Measurements from ENCODE around the gene PWWP2A.
"Not testable (repeated sequence)": the region's sequence is repeated elsewhere in the genome, so short reads cannot be mapped to it uniquely, and the experiment has no call there.

PWWP2A gene

DNA sequence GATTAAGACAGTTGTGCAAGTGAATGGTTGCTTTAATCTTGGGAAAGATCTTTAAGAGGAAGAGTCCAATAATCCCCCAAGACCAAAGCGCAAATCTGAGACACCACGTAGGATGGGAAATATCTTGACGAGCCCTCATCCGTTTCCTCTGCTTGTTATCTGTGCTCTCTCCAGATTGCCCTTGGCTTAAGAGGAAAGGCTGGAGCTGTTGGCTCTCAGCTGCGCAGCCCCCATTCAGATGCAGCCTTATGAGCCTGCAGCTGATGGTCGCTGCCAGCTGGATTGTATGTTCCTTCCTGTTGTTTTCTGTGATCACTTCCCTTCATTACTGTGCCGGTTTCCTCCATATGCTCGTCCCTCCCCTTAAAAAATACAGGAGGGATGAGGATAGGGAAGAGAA is 47.7 kb downstream of the PWWP2A start:
- peaks cover 8% of the 10 kb centered on the region for H3K36me3 Mint-ChIP-seq (ENCODE audit: low read depth)
- no peaks in the 10 kb centered on the region for H3K9me3 Mint-ChIP-seq
- H3K4me3 Mint-ChIP-seq, result no peak overlapping the region
- no peaks in the 10 kb centered on the region for H3K4me1 Mint-ChIP-seq (ENCODE audit: low read depth)
- no peaks in the 10 kb centered on the region for H3K27me3 Mint-ChIP-seq
- H3K27ac Mint-ChIP-seq, result no peak overlapping the region

DNA sequence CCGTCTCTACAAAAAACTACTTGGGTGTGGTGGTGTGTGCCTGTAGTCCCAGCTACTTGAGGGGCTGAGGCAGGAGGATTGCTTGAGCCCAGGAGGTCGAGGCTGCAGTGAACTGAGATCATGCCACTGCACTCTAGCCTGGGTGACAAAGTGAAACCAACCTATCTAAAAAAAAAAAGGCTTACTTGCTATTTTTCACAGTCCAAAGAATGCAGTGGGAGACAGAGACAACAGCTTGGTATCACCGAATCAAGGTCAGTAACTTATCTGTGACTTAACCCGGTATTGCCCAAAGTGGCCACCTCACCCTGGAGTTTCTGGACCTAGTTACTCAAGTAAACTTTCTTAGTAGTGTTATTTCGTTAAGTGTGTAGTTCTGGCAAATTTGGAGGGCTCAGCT is 50.1 kb downstream of the PWWP2A start:
- H3K27ac Mint-ChIP-seq; H3K4me1 Mint-ChIP-seq (ENCODE audit: low read depth); H3K4me3 Mint-ChIP-seq; H3K27me3 Mint-ChIP-seq; H3K9me3 Mint-ChIP-seq: not testable (repeated sequence)
- H3K36me3 Mint-ChIP-seq (ENCODE audit: low read depth), result peaks cover 18% of the 10 kb centered on the region

DNA sequence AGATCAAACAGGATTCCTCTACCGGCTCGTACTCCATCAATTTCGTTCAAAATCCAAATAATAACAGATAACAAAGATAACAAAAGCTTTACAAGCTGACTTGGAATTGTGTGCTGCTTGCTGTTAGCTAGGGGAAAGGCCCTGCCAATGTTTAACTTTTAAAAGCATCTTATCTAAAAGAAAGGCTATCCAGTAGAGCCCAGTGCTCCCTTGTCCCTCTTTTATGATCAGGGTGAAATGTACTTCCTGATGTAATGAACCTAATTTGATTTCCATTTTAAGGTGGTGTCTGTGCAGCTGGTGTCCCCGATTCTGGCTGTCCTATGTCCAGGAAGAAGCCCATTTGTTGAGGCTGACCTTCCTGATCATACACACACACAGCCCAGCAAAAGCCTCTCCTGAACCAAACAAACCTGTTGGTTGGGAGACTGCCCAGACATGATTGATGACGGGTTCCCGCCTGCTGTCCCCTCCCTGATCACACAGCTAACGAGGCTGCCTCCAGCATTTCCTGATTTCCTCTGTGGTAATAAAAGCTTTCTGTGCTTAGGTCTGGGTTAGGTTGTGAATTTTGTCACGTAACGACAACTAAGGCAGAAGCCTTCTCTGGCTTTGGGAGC is 54.1 kb downstream of the PWWP2A start:
- Mint-ChIP-seq H3K9me3 (no peaks in the 10 kb centered on the region), H3K4me1 (ENCODE audit: low read depth) (no peaks in the 10 kb centered on the region), H3K27ac (no peak overlapping the region), H3K27me3 (no peaks in the 10 kb centered on the region), H3K36me3 (ENCODE audit: low read depth) (peaks cover 31% of the 10 kb centered on the region), H3K4me3 (no peak overlapping the region)

DNA sequence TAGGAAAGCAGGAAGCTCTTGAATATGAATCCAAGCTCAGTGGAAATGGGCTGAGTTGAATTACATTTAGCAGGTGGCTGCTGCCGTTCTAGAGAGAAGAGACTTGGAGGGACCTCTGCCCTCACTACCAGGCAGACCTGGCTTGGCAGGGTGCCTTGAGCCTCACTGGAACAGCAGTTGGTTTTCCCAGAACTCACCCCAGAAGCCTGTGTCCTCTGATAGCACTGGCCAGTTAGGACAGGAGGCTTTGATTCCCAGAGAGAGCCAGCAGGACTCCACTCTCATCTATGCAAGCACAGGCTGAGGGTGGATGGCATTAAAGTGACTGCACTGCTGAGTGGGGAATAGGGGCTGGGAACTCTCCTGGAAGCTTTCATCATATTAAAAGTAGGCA is 54.8 kb downstream of the PWWP2A start:
- no peaks in the 10 kb centered on the region for H3K27me3 Mint-ChIP-seq
- H3K4me1 Mint-ChIP-seq (ENCODE audit: low read depth), result no peaks in the 10 kb centered on the region
- H3K4me3 Mint-ChIP-seq, result no peak overlapping the region
- no peaks in the 10 kb centered on the region for H3K9me3 Mint-ChIP-seq
- H3K27ac Mint-ChIP-seq, result no peak overlapping the region
- peaks cover 31% of the 10 kb centered on the region for H3K36me3 Mint-ChIP-seq (ENCODE audit: low read depth)

DNA sequence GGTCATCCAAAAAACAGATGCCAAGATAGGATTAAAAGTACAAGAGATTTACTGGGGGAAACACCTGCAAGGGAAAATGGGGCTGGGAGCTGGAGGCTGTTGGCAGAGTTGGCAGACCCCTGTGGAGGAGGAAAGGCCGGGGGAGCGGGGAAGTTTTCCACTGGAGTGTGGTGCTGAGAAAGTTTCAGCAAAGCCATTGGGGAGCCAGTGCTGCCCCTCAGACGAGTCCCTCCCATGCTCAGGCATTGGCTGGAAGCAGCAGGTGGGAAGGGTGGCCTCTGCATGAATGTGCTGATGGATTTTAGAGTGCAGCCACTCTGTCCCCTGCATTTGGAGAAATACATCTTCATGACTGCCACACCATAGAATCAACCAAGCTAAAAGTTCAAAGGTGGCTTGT is 57.5 kb downstream of the PWWP2A start:
- peaks cover 44% of the 10 kb centered on the region for H3K36me3 Mint-ChIP-seq (ENCODE audit: low read depth)
- no peak overlapping the region for H3K27ac Mint-ChIP-seq
- H3K27me3 Mint-ChIP-seq, result no peaks in the 10 kb centered on the region
- H3K4me3 Mint-ChIP-seq, result no peak overlapping the region
- H3K4me1 Mint-ChIP-seq (ENCODE audit: low read depth), result no peaks in the 10 kb centered on the region
- H3K9me3 Mint-ChIP-seq, result no peaks in the 10 kb centered on the region

DNA sequence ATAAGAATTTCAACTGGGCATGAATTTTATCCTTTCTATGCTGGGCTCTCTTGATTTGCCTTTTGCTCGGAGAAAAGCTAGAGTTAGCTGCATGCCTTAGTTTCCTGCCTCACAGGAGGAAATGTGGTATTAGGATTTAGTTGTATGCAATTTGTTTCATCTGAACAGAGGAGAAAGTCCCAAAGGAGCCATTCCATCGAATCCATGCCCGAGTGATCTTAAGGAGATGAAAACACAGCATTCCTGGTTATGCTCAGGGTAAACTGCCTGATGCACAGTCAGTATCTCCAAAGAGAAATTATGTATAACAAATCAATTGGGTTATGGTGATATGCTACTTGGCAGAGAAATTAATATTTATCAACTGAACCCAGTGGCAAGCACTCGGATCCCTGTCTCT is 59.2 kb downstream of the PWWP2A start:
- Mint-ChIP-seq H3K36me3 (ENCODE audit: low read depth) (peaks cover 52% of the 10 kb centered on the region), H3K9me3 (no peaks in the 10 kb centered on the region), H3K4me3 (no peak overlapping the region), H3K27ac (no peak overlapping the region), H3K4me1 (ENCODE audit: low read depth) (no peaks in the 10 kb centered on the region), H3K27me3 (no peaks in the 10 kb centered on the region)

DNA sequence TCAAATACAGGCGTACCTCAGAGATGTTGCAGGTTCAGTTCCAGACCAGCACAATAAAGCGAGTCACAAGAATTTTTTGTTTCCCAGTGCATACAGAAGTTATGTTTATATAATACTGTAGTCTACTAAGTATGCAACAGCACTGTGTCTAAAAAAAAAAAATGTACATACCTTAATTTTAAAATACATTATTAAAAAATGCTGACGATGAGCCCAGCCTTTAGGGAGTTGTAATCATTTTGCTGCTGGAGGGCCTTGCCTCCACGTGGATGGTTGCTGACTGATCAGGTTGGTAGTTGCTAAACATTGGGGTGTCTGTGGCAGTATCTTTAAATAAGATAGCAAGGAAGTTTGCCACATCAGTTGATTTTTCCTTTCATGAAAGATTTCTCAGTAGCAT is 62.0 kb downstream of the PWWP2A start:
- no peak overlapping the region for H3K4me3 Mint-ChIP-seq
- no peaks in the 10 kb centered on the region for H3K9me3 Mint-ChIP-seq
- H3K36me3 Mint-ChIP-seq (ENCODE audit: low read depth), result peaks cover 61% of the 10 kb centered on the region
- no peaks in the 10 kb centered on the region for H3K4me1 Mint-ChIP-seq (ENCODE audit: low read depth)
- H3K27ac Mint-ChIP-seq, result no peak overlapping the region
- H3K27me3 Mint-ChIP-seq, result no peaks in the 10 kb centered on the region

DNA sequence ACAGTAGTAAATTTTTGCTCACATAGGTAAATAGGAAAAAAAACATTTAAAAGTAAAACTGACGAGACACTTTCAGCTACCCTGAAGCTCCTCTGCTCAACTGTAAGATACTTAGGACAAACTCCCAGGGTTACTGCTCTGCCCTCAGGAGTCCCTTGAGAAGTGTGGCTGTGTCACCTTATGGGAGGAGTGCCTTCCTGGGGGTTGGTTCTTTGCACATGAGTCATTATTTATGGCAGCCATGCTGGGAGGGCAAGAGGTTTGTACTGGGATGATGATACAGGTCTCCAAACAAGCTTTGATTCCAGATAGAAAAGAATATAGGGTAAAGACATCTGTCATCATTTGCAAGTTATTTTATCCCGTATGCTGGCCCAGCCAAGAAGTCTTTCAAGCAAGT is 64.4 kb downstream of the PWWP2A start:
- no peaks in the 10 kb centered on the region for H3K4me1 Mint-ChIP-seq (ENCODE audit: low read depth)
- H3K4me3 Mint-ChIP-seq, result no peak overlapping the region
- no peaks in the 10 kb centered on the region for H3K27me3 Mint-ChIP-seq
- H3K27ac Mint-ChIP-seq, result no peak overlapping the region
- H3K9me3 Mint-ChIP-seq, result no peaks in the 10 kb centered on the region
- H3K36me3 Mint-ChIP-seq (ENCODE audit: low read depth), result peaks cover 66% of the 10 kb centered on the region

DNA sequence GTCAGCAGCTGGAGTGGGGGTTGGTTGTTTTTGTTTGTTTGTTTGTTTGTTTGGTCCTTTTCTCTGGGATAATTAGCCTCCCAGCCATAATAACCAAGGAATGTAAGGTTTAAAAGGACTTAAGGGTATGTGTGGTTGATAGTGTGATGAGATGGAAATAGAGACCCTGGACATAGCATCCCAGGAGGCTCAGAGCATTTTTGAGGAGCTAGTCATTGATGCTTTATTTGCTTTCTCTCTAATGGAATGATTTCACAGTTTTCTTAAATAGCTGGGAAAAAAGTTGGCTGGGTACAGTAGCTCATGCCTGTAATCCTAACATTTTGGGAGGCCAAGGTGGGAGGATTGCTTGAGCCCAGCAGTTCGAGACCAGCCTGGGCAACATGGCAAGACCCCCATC is 65.2 kb downstream of the PWWP2A start:
- no peak overlapping the region for H3K4me3 Mint-ChIP-seq
- no peaks in the 10 kb centered on the region for H3K27me3 Mint-ChIP-seq
- H3K4me1 Mint-ChIP-seq (ENCODE audit: low read depth), result no peaks in the 10 kb centered on the region
- peaks cover 74% of the 10 kb centered on the region for H3K36me3 Mint-ChIP-seq (ENCODE audit: low read depth)
- no peaks in the 10 kb centered on the region for H3K9me3 Mint-ChIP-seq
- no peak overlapping the region for H3K27ac Mint-ChIP-seq

DNA sequence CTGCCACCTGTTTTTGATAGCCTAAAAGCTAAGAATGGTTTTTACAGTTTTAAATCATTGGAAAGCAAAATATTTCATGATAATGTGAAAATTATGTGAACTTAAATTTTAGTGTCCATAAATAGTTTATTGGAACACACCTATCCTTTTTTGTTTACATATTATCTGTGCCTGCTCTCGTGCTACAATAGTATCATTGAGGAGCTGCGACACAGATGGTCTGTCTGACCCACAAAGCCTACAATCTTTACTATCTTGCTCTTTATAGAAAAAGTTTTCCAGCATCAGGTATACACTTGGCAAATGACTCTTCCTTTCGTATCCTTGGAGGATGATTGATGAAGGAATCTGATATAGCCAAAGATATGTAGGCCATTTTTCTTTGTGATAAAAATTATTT is 70.2 kb downstream of the PWWP2A start:
- no peak overlapping the region for H3K4me3 Mint-ChIP-seq

DNA sequence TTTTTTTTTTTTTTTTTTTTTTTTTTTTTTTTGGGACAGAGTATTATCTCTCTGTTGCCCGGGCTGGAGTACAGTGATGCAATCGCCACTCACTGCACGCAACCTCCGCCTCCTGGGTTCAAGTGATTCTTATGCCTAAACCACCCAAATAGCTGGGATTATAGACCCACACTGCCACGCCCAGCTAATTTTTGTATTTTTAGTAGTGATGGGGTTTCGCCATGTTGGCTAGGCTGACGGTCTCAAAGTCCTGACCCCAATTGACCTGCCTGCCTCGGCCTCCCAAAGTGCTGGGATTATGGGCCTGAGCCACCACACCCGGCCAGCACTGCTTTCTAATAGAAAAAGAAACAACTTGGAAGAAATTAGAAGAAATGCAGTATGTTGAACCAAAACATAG is 71.1 kb downstream of the PWWP2A start:
- peaks cover 4% of the 10 kb centered on the region for H3K4me1 Mint-ChIP-seq (ENCODE audit: low read depth)
- no peaks in the 10 kb centered on the region for H3K27me3 Mint-ChIP-seq
- H3K36me3 Mint-ChIP-seq (ENCODE audit: low read depth), result peaks cover 78% of the 10 kb centered on the region
- no peaks in the 10 kb centered on the region for H3K9me3 Mint-ChIP-seq
- no peak overlapping the region for H3K4me3 Mint-ChIP-seq
- H3K27ac Mint-ChIP-seq, result no peak overlapping the region

More for the DNA sequence above, 70.2 kb downstream of the PWWP2A start:
- H3K27ac Mint-ChIP-seq, result no peak overlapping the region
- H3K27me3 Mint-ChIP-seq, result no peaks in the 10 kb centered on the region
- no peaks in the 10 kb centered on the region for H3K9me3 Mint-ChIP-seq
- peaks cover 76% of the 10 kb centered on the region for H3K36me3 Mint-ChIP-seq (ENCODE audit: low read depth)
- H3K4me1 Mint-ChIP-seq (ENCODE audit: low read depth), result peaks cover 4% of the 10 kb centered on the region

DNA sequence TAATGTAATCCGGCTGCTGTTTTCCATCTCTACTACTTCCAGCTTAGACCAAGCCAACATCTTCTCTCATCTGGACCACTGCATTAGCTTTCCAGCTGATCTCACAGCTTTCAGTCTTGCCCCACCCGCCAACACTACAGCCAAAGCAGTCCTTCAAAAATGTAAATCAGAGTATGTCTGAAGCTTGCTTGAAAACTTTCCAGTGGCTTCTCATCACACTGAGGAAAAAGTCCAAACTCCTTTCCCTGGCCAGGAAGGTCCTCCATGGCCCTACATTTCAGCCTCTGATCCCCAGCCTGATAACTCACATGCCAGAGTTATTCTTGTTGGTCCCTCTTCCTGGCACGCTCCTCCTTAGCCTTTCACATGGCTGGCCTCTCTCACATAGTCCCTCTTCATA is 71.8 kb downstream of the PWWP2A start:
- Mint-ChIP-seq H3K4me3 (no peak overlapping the region), H3K27ac (peak overlapping the region; percentile 57), H3K9me3 (no peaks in the 10 kb centered on the region), H3K27me3 (no peaks in the 10 kb centered on the region), H3K36me3 (ENCODE audit: low read depth) (peaks cover 75% of the 10 kb centered on the region), H3K4me1 (ENCODE audit: low read depth) (peaks cover 4% of the 10 kb centered on the region)

DNA sequence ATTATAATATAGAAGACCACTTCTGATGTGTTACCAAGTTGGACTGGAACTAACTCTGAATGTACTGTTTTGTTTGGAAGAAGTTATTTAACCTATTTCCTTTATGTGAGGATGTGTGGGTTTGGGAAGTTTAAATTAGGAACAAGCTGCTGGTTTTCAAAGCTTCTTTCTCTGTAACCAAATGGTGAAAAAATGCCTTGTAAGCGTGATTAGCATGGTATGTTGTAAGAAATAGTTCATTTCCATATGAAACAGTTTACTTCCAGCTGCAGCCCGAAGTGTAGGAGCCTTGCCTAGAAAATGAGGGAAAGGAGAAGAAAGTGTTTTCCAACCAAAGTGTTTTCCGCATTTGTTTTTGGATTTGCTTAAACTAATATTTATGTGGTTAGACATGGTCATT is 74.3 kb downstream of the PWWP2A start:
- H3K27ac Mint-ChIP-seq, result no peak overlapping the region
- peaks cover 4% of the 10 kb centered on the region for H3K4me1 Mint-ChIP-seq (ENCODE audit: low read depth)
- H3K9me3 Mint-ChIP-seq, result no peaks in the 10 kb centered on the region
- no peaks in the 10 kb centered on the region for H3K27me3 Mint-ChIP-seq
- H3K4me3 Mint-ChIP-seq, result no peak overlapping the region
- H3K36me3 Mint-ChIP-seq (ENCODE audit: low read depth), result peaks cover 61% of the 10 kb centered on the region

DNA sequence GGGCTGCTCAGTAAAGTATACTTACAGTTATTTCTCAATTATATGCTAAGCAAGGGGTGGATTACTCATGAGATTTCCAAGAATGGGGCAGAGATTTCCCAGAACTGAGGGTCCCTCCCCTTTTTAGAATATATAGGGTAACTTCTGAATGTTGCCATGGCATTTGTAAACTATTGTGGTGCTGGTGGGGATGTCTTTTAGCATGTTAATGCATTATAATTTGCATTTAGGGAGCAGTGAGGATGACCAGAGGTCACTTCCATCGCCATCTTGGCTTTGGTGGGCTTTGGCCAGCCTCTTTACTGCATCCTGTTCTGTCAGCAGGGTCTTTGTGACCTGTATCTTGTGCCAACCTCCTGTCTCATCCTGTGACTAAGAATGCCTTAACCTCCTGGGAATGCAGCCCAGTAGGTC is 74.9 kb downstream of the PWWP2A start:
- peak overlapping the region; percentile 9 for H3K27ac Mint-ChIP-seq
- H3K4me1 Mint-ChIP-seq (ENCODE audit: low read depth), result peaks cover 4% of the 10 kb centered on the region
- peaks cover 55% of the 10 kb centered on the region for H3K36me3 Mint-ChIP-seq (ENCODE audit: low read depth)
- H3K4me3 Mint-ChIP-seq, result no peak overlapping the region
- no peaks in the 10 kb centered on the region for H3K27me3 Mint-ChIP-seq
- no peaks in the 10 kb centered on the region for H3K9me3 Mint-ChIP-seq

DNA sequence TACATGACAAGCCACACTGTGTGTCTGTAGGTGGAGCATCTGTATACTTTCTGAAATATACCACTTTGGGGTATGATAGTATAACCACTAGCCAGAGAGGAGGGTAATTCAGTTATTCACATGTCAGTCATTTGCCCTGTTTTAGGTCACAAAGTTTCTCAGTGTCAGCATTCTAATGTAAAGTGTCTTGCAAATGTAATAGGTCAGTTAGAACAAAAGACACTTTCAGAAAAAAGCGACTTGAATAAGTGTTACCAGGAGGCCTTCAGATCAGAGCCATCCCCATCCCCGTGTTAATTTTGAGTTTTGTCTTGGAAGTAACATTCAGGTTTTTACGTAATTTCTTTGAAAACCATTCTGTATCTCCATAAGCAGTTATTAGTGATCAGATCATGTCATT is 76.6 kb downstream of the PWWP2A start:
- Mint-ChIP-seq H3K4me1 (ENCODE audit: low read depth) (peaks cover 4% of the 10 kb centered on the region), H3K27ac (no peak overlapping the region), H3K36me3 (ENCODE audit: low read depth) (peaks cover 51% of the 10 kb centered on the region)

More for the DNA sequence above, 76.6 kb downstream of the PWWP2A start:
- Mint-ChIP-seq H3K9me3 (no peaks in the 10 kb centered on the region), H3K27me3 (no peaks in the 10 kb centered on the region), H3K4me3 (no peak overlapping the region)

All from stimulated activated naive CD8-positive, alpha-beta T cell treated with anti-CD3 and anti-CD28 coated beads, Interleukin-15, Interleukin-2, amounts not matched to agents 100 ng/mL and 50 ng/mL, for 24 hours (primary cell).